GM12878 (cell line): Measurements from ENCODE around the gene PSMC3IP. TPM values are rescaled to one million over a fixed set of nuclear protein-coding genes. Genes with fewer than 3 reads are reported as not detected.
A peak's percentile ranks its signal among the peaks of the same experiment; 100 is the strongest.

Experiments
- CEBPB ChIP-seq, 2 experiments: fragments of 150-350 bp in 1 of 2; IDR thresholded peaks; 2 replicates each; pipeline ENCODE4 v1.6.1; 2012 to 2014; ENCODE audit warnings: low read depth in 2 of 2, low read length in 2 of 2, borderline replicate concordance in 1 of 2, inconsistent platforms in 1 of 2
- CREB1 ChIP-seq: IDR thresholded peaks from 2 replicates; pipeline ENCODE4 v1.6.1; 2012; ENCODE audit warnings: low read depth, mild to moderate bottlenecking, inconsistent platforms
- HCFC1 ChIP-seq: fragments of 150-350 bp; IDR thresholded peaks from 2 replicates; pipeline ENCODE4 v1.6.1; 2014; ENCODE audit warnings: low read length
- HDGF ChIP-seq: fragments of 450-650 bp; IDR thresholded peaks from 2 replicates; pipeline ENCODE4 v1.6.1; 2016; ENCODE audit warnings: antibody characterized with exemption
- IRF4 ChIP-seq: IDR thresholded peaks from 2 replicates; pipeline ENCODE4 v1.6.1; 2011; ENCODE audit warnings: low read depth, low read length
- KLF5 ChIP-seq: fragments of 450-650 bp; IDR thresholded peaks from 2 replicates; pipeline ENCODE4 v1.6.1; 2014; ENCODE audit warnings: mild to moderate bottlenecking; ENCODE audit not compliant: partially characterized antibody
- MXI1 ChIP-seq: fragments of 150-350 bp; IDR thresholded peaks from 2 replicates; pipeline ENCODE4 v1.6.1; 2011; ENCODE audit warnings: low read depth, mild to moderate bottlenecking, inconsistent platforms, low read length, improper control_type of control experiment
- NR2F1 ChIP-seq: fragments of 450-650 bp; conservative IDR thresholded peaks from 2 replicates; pipeline ENCODE4 v1.6.1; 2017; ENCODE audit warnings: mild to moderate bottlenecking
- POLR2A ChIP-seq: IDR thresholded peaks from 2 replicates; pipeline ENCODE4 v1.6.1; 2011; ENCODE audit warnings: low read depth, mild to moderate bottlenecking, low read length
- RB1 ChIP-seq: fragments of 450-650 bp; formaldehyde crosslinking; IDR thresholded peaks from 2 replicates; pipeline ENCODE4 v1.6.1; 2017; ENCODE audit warnings: mild to moderate bottlenecking, borderline replicate concordance
- SMAD5 ChIP-seq: IDR thresholded peaks from 2 replicates; pipeline ENCODE4 v1.6.1; 2016; ENCODE audit warnings: antibody characterized with exemption, low read depth
- polyA plus RNA-seq, 11 experiments: library from polyadenylated mRNA; depleted of rRNA in 4 of 11; unstranded in 6 of 11; stranded (reverse) in 5 of 11; fragments of >200 nt; fragmentation: Nextera tagmentation in 4 of 11; fragmentation: Illumina TruSeq in 1 of 11; extraction: Ambion mirVana in 4 of 11; extraction: Trizol in 1 of 11; gene quantifications; 1 replicate in 1 of 11; 2 replicates in 10 of 11; pipeline versions ENCODE4 v1.2.1 to v1.2.3, GENCODE V29; 2011 to 2016; ENCODE audit warnings: inconsistent platforms in 2 of 11, missing spikeins in 2 of 11, low read depth in 1 of 11
- total RNA-seq, 4 experiments: library from RNA; depleted of rRNA in 3 of 4; stranded (reverse); fragments of >200 nt in 3 of 4; fragmentation: Illumina TruSeq in 1 of 4; extraction: Trizol in 1 of 4; gene quantifications; 2 replicates each; pipeline versions ENCODE4 v1.2.1 to v1.2.3, GENCODE V29; 2013 to 2021
- TF ChIP-seq, protein P1 (sequence below): IDR thresholded peaks from 2 replicates; pipeline ENCODE4 v1.6.1; 2012; ENCODE audit warnings: mild to moderate bottlenecking, low read depth, low read length
- TF ChIP-seq, protein P2 (sequence below): fragments of 450-650 bp; IDR thresholded peaks from 2 replicates; pipeline ENCODE4 v1.6.1; 2016; ENCODE audit warnings: mild to moderate bottlenecking, moderate library complexity, borderline replicate concordance
- TF ChIP-seq, protein P3 (sequence below): fragments of 450-650 bp; IDR thresholded peaks from 2 replicates; pipeline ENCODE4 v1.6.1; 2017; ENCODE audit warnings: borderline replicate concordance
- TF ChIP-seq, protein P4 (sequence below): IDR thresholded peaks from 2 replicates; pipeline ENCODE4 v1.6.1; 2011; ENCODE audit warnings: low read depth, mild to moderate bottlenecking, low read length, moderate library complexity, borderline replicate concordance; ENCODE audit errors: extremely low read depth
- TF ChIP-seq, protein P5 (sequence below): fragments of 450-650 bp; IDR thresholded peaks from 2 replicates; pipeline ENCODE4 v1.6.1; 2014; ENCODE audit warnings: mild to moderate bottlenecking
- TF ChIP-seq, protein P6 (sequence below): IDR thresholded peaks from 2 replicates; pipeline ENCODE4 v1.6.1; 2011; ENCODE audit warnings: borderline replicate concordance, low read depth, mild to moderate bottlenecking, moderate library complexity, mixed read lengths, low read length; ENCODE audit not compliant: insufficient read depth; ENCODE audit errors: extremely low read length

Gene PSMC3IP
- total and polyA plus RNA-seq, 10 of the 15 experiments (the other 5 are each of a cell fraction or from before 2014, with no cell fraction given), result 6.8 to 34.5 (median 17.7) TPM

DNA sequence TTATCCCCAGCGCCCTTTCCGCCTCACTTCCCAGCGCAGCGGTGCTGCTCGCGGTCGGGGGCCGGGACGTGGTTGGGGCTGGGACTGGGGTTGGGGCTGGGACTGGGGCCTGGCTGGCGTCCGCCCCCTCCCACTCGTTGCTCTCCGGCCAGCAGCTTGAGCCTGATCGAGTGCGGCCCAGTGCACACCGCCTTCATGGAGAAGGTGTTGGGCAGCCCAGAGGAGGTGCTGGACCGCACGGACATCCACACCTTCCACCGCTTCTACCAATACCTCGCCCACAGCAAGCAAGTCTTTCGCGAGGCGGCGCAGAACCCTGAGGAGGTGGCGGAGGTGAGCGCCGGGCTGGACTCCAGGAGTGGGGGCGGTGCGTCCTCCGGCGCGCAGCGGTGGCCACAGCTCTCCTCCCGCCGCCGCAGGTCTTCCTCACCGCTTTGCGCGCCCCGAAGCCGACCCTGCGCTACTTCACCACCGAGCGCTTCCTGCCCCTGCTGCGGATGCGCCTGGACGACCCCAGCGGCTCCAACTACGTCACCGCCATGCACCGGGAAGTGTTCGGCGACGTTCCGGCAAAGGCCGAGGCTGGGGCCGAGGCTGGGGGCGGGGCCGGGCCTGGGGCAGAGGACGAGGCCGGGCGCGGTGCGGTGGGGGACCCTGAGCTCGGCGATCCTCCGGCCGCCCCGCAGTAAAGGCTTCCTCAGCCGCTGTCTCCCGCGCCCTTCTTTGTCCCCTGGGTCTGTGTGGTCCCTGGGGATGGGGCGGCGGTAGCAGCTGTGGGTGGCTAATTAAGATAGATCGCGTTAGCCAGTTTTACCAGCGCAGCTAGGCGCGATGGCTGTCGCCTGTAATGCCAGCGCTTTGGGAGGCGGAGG, 23.0 kb downstream of the PSMC3IP start (continued):
- TF ChIP-seq MXI1, result peak; percentile 51
- TF ChIP-seq HDGF, result peak; percentile 77; the same call in 1 of the 2 replicates
- TF ChIP-seq, protein P1, sequence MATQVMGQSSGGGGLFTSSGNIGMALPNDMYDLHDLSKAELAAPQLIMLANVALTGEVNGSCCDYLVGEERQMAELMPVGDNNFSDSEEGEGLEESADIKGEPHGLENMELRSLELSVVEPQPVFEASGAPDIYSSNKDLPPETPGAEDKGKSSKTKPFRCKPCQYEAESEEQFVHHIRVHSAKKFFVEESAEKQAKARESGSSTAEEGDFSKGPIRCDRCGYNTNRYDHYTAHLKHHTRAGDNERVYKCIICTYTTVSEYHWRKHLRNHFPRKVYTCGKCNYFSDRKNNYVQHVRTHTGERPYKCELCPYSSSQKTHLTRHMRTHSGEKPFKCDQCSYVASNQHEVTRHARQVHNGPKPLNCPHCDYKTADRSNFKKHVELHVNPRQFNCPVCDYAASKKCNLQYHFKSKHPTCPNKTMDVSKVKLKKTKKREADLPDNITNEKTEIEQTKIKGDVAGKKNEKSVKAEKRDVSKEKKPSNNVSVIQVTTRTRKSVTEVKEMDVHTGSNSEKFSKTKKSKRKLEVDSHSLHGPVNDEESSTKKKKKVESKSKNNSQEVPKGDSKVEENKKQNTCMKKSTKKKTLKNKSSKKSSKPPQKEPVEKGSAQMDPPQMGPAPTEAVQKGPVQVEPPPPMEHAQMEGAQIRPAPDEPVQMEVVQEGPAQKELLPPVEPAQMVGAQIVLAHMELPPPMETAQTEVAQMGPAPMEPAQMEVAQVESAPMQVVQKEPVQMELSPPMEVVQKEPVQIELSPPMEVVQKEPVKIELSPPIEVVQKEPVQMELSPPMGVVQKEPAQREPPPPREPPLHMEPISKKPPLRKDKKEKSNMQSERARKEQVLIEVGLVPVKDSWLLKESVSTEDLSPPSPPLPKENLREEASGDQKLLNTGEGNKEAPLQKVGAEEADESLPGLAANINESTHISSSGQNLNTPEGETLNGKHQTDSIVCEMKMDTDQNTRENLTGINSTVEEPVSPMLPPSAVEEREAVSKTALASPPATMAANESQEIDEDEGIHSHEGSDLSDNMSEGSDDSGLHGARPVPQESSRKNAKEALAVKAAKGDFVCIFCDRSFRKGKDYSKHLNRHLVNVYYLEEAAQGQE, result no peak; the same call in 1 of the 2 replicates
- TF ChIP-seq, protein P2, sequence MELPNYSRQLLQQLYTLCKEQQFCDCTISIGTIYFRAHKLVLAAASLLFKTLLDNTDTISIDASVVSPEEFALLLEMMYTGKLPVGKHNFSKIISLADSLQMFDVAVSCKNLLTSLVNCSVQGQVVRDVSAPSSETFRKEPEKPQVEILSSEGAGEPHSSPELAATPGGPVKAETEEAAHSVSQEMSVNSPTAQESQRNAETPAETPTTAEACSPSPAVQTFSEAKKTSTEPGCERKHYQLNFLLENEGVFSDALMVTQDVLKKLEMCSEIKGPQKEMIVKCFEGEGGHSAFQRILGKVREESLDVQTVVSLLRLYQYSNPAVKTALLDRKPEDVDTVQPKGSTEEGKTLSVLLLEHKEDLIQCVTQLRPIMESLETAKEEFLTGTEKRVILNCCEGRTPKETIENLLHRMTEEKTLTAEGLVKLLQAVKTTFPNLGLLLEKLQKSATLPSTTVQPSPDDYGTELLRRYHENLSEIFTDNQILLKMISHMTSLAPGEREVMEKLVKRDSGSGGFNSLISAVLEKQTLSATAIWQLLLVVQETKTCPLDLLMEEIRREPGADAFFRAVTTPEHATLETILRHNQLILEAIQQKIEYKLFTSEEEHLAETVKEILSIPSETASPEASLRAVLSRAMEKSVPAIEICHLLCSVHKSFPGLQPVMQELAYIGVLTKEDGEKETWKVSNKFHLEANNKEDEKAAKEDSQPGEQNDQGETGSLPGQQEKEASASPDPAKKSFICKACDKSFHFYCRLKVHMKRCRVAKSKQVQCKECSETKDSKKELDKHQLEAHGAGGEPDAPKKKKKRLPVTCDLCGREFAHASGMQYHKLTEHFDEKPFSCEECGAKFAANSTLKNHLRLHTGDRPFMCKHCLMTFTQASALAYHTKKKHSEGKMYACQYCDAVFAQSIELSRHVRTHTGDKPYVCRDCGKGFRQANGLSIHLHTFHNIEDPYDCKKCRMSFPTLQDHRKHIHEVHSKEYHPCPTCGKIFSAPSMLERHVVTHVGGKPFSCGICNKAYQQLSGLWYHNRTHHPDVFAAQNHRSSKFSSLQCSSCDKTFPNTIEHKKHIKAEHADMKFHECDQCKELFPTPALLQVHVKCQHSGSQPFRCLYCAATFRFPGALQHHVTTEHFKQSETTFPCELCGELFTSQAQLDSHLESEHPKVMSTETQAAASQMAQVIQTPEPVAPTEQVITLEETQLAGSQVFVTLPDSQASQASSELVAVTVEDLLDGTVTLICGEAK, result peak; percentile 44; the same call in 1 of the 2 replicates
- peak; percentile 32; the same call in 1 of the 2 replicates for TF ChIP-seq SMAD5
- peak; percentile 47; the same call in 1 of the 2 replicates for TF ChIP-seq RB1
- TF ChIP-seq HCFC1, result peak; percentile 38; the same call in 1 of the 2 replicates
- TF ChIP-seq, protein P3, sequence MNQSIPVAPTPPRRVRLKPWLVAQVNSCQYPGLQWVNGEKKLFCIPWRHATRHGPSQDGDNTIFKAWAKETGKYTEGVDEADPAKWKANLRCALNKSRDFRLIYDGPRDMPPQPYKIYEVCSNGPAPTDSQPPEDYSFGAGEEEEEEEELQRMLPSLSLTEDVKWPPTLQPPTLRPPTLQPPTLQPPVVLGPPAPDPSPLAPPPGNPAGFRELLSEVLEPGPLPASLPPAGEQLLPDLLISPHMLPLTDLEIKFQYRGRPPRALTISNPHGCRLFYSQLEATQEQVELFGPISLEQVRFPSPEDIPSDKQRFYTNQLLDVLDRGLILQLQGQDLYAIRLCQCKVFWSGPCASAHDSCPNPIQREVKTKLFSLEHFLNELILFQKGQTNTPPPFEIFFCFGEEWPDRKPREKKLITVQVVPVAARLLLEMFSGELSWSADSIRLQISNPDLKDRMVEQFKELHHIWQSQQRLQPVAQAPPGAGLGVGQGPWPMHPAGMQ, result no peak; the same call in 1 of the 2 replicates
- no peak for TF ChIP-seq IRF4
- TF ChIP-seq, protein P4, sequence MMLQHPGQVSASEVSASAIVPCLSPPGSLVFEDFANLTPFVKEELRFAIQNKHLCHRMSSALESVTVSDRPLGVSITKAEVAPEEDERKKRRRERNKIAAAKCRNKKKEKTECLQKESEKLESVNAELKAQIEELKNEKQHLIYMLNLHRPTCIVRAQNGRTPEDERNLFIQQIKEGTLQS, result no peak
- TF ChIP-seq, protein P5, sequence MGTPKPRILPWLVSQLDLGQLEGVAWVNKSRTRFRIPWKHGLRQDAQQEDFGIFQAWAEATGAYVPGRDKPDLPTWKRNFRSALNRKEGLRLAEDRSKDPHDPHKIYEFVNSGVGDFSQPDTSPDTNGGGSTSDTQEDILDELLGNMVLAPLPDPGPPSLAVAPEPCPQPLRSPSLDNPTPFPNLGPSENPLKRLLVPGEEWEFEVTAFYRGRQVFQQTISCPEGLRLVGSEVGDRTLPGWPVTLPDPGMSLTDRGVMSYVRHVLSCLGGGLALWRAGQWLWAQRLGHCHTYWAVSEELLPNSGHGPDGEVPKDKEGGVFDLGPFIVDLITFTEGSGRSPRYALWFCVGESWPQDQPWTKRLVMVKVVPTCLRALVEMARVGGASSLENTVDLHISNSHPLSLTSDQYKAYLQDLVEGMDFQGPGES, result no peak
- TF ChIP-seq, protein P6, sequence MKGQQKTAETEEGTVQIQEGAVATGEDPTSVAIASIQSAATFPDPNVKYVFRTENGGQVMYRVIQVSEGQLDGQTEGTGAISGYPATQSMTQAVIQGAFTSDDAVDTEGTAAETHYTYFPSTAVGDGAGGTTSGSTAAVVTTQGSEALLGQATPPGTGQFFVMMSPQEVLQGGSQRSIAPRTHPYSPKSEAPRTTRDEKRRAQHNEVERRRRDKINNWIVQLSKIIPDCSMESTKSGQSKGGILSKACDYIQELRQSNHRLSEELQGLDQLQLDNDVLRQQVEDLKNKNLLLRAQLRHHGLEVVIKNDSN, result no peak
- peak; percentile 74 for TF ChIP-seq NR2F1
- peak; percentile 97 for TF ChIP-seq POLR2A
- TF ChIP-seq KLF5, result peak; percentile 59
- TF ChIP-seq CREB1, result peak; percentile 93
- TF ChIP-seq CEBPB (IDR thresholded peaks at IDR 0.05; ENCODE audit: borderline replicate concordance in 1 of 2, low read depth in 2 of 2, low read length in 2 of 2), result no peak
